GM19025 (cell line): Measurements from ENCODE around the gene MAP2K7.

Experiments
- ATAC-seq: cut with Tn5 transposase; IDR thresholded peaks from one replicate; pipeline ENCODE4 v1.9.1; 2021; ENCODE audit warnings: mild to moderate bottlenecking, low read depth, moderate library complexity; ENCODE audit not compliant: unreplicated experiment

MAP2K7 gene

DNA sequence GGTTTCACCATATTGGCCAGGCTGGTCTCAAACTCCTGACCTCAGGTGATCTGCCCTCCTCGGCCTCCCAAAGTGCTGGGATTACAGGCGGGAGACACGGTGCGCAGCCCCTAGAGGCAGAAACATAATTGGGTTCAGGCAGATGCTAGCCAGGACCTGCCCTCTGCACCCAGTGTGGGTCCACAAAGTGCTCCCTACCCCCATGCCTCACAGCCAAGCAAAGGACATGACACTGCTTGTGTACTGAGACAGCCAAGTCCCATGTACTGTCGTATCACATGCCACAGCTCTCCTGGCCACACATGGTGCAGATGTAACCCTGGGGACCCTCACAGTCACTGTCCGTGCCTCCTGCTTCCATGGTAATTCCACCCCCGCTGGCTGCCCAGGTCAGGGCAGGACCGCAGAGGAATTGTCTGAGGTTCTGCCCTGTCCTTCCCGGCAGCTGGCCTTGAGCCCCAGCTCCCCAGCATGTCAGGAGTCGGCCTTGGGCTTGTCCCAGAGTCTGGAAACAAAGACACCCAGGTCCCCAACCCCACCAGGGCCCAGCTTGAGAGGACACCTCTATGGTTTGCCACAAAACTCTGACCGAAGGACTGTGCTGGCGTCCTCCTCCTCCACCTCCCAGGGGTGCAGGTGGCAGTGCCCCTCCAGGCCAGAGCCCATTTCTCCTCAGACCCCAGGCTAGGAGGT lies 37.1 kb upstream of the MAP2K7 start:
- no peak for ATAC-seq

DNA sequence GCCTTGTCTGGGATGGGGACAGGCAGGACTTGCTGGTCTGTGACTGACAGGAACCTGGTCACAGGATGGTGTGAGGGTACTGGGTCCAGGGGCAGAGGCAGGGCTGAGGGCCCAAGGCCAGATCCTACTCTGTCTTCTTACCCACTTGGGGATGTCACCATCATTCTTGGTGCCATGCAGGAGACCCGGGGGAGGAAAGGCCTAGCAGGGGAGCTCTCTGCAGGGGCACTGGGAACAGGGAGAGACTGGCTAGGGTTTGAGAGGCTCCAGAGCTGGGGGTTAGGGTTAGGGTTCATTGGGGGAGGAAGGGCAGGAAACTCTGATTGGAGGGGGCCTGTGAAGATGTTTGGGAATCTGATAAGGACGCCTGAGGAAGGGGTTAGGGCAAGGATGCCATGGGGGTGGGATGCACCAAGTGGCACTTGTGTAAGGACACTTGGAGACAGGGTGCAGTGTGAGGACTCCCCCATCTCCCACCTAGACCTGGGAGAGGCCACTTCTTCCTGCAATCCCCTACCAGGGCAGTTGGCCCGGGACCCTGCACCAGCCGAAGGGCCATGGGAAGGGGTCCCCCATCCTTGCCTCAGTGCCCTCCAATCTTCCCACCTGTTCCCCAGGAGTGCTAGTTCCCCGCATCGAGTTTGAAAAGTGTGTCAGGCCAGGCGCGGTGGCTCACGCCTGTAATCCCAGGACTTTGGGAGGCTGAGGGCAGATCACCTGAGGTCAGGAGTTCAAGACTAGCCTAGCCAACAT lies 36.4 kb upstream of the MAP2K7 start:
- no peak for ATAC-seq

DNA sequence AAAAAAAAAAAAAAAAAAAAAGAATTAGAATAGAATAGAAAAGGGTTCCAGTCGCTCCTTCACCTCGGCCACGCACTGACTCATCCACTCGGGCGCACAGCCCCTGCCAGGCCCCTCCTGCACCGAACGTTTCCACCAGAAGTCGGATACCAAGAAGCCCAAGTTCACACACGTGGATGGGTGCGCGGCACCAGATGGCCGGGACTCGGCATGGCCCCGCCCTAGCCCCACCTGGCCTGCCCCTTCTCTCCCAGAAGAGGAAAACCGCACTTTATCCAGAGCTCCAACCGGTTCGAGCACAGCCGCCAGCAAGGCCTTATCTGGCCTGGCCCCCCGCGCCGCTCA lies 35.4 kb upstream of the MAP2K7 start:
- no peak for ATAC-seq

DNA sequence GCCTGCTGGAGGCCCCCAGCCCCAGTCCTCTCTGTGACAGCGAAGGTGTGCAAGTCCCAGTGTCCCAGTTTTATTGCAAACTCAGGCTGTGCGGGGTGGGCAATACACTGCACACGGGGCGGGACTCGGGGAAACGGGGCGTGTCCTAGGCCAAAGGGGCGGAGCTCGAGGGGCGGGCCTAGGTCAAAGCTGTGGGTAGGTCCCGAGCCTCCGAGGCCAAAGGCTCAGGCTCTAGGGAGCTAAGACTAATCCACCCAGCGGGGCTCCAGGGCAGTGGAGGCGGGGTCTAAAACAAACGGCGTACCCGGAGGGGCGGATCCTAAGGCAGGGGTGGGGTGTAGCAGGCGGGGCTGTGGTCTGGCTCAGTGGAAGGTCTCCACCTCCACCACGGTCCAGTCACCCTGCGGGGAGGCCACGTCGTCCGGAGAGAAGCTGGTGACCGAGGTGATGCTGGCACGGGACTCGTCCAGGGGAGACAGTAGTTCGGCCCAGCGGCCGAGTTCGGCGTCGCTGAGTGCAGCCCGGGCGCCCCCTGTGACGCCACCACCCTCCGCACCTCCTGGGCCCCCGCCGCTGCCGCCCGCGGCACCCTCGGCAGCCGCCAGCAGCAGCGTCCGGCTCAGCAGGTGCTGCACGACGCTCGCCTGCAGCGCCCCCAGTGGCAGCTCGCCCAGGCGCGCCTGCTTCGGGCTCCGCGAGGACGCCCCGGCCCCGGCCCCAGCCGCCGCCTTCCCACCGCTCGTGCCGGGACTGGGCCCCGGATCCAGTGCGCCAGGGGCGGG lies 34.8 kb upstream of the MAP2K7 start:
- ATAC-seq = peak; percentile 63

DNA sequence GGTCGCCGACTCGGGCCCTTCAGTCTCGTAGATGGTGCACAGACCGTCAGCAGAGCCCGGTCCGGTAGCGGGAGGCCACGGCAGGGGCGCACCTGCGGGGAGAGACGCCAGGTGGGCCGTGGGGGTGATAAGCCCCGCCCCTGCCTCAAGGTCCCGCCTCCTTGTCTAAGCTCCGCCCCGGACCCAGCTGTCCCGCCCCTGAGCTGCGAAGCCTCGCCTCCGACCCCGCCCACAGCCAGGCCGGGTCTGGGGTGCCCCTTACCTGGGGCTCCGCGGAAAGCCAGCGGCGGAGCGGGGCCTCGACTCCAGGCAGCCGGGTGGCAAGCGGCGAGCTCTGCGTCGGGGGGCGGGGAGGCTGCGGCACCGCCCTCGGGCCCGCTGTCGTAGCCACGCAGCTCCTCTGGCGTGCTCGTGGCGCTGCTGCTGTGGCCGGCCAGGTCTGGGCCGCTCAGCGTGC lies 34.2 kb upstream of the MAP2K7 start:
- ATAC-seq = peak; percentile 50

DNA sequence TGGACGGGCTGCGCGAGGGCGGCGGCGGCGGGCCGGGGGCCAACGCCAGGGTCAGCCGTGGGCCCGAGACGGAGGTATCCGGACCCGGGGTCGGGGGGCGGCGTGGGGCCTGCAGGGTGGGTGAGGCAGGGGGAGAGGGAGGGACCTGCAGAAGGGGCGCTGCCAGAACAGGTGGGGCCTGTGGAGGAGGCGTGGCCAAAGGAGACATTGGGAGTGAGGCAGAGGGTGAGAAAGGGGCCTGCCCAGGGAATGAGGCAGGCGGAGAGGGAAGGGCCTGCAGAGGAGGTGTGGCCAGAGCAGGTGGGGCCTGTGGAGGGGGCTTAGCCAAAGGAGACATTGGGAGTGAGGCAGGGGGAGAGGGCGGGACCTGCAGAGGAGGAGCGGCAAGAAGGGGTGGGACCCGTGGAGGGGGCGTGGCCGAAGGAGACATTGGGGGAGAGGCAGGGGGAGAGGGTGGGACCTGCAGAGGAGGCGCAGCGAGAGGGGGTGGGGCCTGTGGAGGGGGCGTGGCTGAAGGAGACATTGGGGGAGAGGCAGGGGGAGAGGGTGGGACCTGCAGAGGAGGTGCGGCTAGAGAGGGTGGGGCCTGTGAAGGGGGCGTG lies 33.7 kb upstream of the MAP2K7 start:
- ATAC-seq = no peak

DNA sequence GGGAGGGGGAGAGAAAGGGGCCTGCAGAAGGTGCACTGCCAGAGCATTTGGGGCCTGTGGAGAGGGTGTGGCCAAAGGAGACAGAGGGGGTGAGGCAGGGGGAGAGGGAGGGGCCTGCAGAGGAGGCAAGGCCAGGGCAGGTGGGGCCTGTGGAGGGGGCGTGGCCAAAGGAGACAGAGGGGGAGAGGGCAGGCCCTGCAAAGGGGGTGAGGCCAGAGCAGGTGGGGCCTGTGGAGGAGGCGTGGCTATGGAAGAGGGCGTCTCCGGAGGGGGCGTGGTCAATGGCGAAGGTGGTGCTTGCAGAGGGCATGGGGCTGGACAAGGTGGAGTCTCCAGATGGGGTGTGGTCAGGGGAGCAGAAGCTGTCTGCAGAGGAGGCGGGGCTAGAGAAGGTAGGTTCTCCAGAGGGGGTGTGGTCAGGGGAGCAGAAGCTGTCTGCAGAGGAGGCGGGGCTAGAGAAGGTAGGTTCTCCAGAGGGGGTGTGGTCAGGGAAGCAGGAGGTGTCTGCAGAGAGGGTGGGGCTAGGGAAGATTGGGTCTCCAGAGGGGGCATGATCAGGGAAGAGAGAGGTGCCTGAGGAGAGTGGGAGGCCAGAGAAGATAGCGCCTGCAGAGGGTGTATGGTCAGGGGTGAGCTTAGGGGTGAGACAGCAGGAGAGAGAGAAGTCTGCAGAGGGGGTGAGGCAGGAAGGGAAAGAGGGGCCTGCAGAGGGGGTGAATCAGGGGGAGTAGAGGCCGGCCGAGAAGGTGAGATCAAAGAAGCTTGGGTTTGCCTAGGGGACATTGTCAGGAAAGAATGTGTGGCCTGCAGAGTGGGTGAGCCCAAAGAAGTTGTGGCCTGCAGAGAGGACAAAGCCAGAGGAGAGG lies 32.9 kb upstream of the MAP2K7 start:
- ATAC-seq = no peak

DNA sequence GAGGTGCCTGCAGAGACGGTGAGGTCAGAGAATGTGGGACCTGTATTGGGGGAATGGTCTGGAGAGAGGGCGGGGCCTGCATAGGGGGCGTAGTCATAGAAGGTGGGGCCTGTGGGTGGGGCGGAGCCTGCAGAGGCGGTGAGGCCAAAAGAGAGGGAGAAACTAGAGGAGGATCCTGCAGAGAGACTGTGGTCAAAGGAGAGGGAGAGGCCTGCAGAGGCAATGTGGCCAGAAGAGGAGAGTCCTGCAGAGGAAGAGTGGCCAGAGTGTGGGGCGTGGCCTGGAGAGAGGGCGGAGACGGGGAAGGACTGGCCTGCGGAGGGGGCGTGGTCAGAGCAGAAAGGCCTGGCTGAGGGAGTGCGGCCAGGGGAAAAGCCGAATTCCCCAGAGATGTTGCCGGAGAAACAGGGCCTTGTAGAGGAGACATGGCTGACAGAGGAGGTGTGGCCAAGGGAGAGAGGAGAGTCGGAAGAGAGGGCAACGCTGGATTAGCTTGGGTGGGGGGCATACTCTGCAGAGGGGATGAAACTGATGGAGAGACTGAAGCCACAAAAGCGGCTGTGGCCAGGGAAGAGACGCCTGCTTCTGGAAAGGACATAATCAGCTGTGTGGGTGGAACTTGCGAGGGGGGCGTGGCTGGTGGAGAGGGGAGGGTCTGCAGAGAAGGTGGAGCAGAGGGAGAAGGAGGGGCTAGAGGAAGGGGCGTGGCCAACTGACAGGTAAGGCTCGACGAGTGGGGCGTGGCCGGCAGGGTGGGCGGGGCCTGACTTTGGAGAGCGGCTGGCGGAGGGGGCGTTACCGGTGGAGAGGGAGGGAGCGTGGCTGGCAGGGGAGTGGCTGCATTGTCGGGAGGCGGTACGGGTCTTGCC lies 32.0 kb upstream of the MAP2K7 start:
- ATAC-seq = no peak

DNA sequence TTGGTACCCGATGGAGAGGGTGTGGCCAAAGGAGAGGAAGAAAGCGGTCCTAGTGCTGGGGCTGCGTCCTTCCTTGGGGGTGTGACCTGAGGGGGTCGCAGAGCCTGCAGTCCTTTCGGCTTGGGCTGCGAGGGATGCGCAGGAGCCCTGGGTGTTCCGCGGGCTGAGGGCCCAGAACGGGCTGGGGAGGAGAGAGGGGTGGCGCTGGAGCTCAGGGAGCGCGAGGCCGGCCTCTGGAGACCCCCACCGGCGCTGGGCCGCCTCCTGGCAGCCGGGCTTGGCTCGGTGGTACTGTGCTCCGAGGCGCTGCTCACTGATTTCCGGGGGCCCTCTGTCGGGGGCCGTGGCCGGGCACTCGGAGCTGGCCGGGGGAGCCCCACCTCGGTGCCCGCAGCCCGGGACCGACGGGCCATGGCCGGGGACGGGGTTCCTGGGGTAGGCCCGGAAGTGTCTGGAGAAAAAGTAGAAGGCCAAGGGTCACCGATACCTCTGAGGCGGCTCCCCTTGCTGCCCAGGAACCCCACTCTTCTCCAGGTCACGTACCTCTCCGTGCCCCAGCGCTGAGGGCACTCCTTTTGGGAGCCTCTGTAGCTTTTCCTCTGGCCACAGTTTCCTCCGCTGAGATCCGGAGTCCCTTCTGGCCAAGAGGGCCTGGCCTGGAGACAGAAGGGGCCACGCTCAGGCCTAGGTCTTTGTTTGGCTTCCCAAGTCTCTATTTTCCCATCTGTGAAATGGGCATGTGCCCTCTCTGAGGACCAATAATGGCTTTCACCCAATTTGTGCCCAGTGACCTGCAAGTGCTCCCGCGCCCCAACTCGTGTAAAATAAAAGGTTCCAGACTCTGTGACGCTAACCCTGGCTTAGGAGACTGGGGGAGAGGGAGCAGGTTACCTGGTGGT lies 31.1 kb upstream of the MAP2K7 start:
- ATAC-seq = no peak

DNA sequence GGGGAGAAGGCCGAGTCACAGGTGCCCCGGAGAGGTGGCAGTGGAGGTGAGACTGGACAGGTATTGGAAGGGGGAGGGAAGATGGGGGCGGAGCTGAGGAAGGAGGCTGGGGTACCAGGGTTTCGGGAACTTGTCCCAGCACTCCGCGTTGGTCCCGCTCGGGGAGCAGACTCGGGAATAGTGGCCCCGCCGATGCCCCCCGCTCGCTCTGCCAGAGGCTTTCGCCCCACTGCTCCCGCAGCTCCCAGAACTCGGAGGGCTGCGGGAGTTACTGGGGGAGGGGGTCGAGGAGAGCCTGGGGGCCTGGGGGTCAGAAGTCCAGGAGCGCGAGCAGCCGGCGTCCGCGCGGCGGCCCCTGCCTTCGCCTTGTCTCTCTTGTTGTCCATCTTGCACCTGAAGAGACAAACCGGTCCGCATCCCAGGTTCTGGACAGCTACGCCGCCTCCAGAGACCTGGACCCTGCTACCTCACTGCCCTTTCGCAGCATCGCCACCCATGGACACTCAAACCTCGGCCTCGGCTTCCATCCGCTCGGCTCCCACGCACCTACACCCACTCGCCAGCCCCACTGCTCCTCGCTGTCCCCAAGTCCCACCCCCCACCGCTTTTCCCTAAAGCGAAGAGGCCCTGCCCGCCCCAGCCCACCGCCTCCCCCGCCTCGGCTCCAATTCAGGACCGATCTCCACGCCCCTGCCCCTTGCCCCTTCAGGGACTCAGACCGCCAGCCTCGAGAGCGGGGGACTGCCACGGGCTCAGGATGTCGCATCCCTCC lies 30.2 kb upstream of the MAP2K7 start:
- no peak for ATAC-seq

DNA sequence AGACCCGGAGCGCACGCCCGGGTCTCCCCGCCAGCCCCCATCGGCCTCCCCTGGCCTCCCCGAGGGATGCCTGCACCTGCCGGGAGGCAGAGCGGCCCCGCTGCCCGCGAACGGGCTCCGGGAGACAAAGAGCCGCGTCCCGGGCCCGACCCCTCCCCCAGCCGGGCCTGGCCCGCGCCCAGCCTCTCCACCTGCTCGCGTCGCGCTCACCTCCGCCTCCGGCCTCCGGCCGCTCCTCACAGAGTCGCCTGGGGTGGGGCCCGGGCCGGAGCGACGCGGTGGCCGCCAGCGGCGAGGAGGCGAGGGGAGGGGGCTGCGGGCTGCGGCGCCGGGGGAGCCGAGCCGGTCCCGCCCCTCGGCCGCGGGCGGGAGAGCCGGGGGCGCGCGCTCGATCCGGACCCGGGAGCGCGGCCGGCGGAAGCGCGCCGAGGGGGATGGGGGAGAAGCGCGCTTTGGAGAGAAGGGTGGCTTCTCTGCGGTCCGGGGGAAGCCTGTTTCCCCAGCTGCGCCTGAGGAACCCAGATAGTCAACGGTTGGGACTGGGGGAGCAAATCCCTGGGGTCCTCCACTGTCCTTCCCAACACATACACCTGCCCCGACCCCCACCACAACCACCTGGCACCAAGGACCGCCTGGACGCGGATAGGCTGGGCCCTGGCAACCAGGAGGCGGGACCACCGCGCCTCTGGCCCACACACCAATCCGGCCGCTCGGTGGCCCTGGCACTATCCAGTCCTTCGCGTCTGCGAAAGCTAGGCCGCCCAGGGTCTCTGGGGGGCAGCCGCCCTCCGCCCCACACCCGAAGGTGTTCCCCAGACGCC lies 29.4 kb upstream of the MAP2K7 start, which contains the start of gene PRR36:
Gene PRR36 (minus strand): TSS at position 315 of the 821 bp plus-strand sequence. CDS start 701 bp downstream, outside the sequence.
- no peak for ATAC-seq

DNA sequence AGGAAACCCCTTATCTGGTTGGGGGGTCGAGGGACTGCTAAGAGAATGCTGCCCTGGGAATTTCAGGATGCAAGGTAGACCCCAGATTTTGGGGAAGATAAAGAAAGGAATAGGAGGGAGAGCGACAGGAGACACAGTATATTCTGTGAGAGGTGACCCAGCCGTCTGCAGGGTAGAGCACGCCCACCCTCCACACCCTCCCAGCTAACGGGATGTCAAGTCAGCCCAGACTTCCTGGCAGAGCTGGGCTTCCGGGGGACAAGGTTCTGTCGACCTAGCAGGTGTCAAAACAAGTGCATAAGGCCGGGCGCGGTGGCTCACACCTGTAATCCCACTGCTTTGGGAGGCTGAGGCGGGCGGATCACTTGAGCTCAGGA lies 28.8 kb upstream of the MAP2K7 start:
- no peak for ATAC-seq

DNA sequence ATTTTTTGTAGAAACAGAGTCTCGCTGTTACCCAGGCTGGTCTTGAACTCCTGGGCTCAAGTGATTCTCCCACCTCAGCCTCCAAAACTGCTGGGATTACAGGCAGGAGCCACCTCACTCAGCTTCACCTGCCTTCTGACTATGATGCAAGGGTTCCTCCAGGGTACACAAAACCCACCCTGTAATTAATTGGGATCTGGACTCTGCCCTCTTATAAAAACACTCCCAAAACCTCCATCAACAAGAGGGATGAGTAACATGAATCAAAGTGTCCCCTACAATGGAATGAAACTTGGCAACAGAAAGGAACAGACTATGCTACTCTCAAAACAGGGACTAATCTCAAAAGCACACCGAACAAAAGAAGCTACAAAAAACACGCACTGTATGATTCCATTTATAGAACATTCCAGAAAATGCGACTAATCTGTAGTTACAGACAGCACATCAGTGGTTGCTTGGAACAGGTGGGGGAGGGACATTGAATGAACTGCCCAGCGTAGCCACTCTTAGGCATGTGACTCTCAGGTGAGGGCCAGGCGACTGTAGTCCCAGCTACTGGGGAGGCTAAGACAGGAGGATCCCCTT lies 26.3 kb upstream of the MAP2K7 start:
- ATAC-seq = no peak

DNA sequence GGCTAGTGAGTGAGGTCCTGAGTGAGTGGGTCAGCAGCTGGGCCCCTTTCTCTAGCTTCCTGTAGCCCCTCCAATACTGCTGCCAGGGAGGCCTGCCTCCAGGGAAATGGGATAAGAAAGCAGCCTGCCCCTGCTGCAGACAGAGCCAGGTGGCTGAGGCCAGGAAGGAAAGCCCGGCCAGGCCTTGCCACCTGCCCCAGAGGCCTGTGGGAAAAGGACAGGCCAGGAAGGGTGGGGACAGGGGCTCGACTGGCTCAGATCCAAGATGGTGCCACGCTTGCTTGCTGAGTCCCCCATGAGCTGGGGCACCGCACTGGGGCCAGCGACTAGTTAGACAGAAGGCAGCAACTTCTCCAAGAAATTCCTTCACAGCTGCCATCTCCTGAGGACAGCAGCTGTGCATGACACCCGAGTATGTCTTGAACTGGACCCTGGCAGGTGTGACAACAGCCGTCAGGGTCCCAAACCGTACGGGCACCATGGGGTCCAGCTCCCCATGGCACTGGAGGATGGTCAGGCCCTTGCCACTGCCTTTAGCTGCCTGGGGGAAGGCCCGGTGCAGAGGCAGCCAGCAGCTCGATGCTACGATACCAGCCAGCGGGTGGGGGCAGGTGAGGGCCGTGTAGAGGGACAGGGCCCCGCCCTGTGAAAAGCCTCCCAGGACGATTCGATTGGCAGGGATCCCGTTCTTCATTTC lies 24.4 kb upstream of the MAP2K7 start:
- no peak for ATAC-seq

DNA sequence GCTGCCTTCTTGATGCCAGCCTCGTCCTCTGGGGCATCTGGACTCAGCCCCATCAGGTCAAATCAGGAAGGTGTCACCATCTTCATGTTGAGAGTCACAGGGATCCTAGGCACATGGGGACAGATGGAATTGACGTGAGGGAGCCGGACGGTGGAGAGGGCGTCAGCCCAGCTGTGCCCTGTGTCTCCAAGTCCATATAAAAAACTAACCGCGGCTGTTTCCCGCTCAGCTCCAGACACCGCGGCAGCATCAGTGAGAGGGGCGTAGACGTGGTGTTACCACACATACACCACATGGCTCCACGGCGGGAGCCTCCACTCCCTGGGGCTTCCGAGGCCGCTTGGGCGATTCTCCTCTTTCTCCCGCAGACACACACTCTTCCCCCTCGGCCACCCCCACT lies 23.8 kb upstream of the MAP2K7 start:
- no peak for ATAC-seq

DNA sequence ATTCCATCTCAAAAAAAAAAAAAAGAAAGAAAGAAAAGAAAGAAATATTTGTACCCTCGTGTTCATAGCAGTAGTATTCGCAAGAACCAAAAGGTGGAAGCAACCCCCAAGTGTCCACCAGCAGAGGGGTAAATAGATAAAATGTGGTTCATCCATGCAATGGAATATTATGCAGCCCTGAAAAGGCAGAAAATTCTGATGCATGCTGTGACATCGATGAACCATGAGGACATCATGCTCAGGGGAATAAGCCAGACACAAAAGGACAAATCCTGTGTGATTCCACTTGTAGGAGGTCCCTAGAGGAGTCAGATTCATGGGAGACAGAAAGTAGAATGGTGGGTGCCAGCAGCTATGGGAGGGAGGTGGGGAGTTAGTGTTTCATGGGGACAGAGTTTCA lies 21.8 kb upstream of the MAP2K7 start:
- no peak for ATAC-seq
